ENCODE results near the gene NRP1.
"Not testable (repeated sequence)": the region's sequence is repeated elsewhere in the genome, so short reads cannot be mapped to it uniquely, and the experiment has no call there.

NRP1 gene

GRCh38 chr10:33323721-33324120 lies 10.7 kb downstream of the NRP1 start:
- DNase-seq (ENCODE audit: low read depth, low spot score), result no peak

DNA sequence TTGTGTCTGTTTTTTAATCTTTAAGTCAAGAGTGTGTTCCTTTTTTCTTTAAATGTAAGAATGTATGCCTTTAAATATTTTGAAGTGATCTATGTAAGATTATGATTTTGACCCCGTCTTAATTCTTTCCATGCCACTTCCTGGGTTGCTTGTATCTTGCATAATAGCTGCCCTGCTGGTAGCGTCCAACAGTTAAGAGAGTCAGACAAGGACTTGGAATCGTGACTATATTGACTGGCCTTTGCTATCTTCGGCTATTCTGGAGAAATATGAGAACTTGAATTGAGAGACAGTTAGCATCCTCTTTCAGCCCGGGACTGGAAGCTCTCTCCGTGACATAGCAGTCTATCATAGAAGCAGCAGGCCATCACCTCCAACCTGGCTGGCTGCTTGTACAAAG lies 13.0 kb downstream of the NRP1 start:
- DNase-seq (ENCODE audit: low read depth, low spot score), result no peak

DNA sequence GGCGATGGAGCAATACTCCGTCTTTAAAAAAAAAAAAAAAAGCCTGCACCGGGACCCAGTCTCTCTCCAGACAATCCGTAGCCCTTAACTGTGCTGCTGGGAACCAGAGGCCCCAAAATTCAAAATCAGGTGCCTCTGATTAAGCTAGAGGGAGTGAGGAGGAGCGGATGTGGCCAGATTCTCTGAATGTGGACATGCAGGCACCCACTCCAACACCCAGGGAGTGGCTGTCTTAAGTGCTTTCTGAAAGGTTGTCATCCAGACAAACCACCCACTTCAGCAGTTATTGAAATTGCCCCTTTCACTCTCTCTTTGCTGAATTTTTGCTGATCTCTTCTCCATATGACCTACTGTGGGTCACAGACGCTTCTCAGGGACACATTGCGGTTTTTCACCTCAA lies 14.2 kb downstream of the NRP1 start:
- no peak for DNase-seq (ENCODE audit: low read depth, low spot score)

GRCh38 chr10:33315891-33316290 lies 18.6 kb downstream of the NRP1 start:
- no peak for DNase-seq (ENCODE audit: low read depth, low spot score)

GRCh38 chr10:33314811-33315561 lies 19.5 kb downstream of the NRP1 start:
- no peak for DNase-seq (ENCODE audit: low read depth, low spot score)

- DNase-seq (ENCODE audit: low read depth, low spot score), result no peak
These were observed 22.8 kb downstream of the NRP1 start for GRCh38 chr10:33311640-33312039.

- DNase-seq (ENCODE audit: low read depth, low spot score), result no peak
These were observed 23.6 kb downstream of the NRP1 start for GRCh38 chr10:33310853-33311252.

- DNase-seq (ENCODE audit: low read depth, low spot score), result no peak
These were observed 25.1 kb downstream of the NRP1 start for GRCh38 chr10:33309406-33309805.

DNA sequence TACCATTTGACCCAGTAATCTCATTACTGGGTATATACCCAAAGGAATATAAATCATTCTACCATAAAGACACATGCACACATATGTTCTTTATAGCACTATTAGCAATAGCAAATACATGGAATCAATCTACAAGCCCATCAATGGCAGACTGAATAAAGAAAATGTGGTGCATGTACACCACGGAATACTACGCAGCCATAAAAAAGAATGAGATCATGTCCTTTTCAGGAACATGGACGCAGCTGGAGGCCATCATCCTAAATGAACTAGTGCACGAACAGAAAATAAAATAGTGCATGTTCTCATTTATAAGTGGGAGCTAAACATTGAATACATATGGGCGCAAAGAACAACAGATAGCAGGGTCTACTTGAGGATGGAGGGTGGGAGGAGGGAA lies 26.6 kb downstream of the NRP1 start:
- DNase-seq (ENCODE audit: low read depth, low spot score), result no peak

DNA sequence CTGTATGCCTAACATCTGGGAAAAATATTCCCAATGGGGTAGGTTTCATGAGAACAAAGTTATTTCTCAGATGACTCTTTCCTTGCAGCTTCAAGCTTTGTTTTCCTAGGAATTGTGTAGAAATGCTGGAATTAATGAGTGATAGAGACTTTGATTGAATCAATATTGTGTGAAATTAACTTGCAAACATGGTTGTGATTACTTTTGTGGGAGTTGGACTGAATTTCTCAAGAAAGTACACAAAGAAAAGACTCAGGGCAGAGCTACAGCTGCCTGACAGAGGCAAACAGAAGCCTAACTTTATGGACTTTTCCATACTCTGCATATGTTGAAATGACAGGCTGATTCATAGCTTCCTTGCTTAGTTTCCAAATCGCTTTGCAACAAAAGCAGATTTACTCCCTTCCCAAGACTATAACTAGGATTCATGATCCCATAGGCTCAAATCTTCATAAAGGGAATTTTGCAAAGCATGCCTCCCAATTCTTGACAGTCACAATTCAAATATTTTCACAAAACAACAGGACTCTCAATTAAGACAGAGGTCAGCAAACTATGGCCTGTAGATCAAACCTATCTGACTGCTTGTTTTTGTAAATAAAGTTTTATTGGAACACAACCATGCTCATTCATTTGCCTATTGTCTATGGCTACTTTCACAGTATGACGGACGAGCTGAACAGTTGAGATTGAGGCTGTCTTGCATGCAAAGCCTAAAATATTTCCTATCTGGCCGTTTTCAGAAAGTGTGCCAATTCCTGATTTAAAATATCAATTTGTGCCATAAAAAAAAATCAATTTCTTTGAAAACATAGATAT lies 27.6 kb downstream of the NRP1 start:
- no peak for DNase-seq (ENCODE audit: low read depth, low spot score)

DNA sequence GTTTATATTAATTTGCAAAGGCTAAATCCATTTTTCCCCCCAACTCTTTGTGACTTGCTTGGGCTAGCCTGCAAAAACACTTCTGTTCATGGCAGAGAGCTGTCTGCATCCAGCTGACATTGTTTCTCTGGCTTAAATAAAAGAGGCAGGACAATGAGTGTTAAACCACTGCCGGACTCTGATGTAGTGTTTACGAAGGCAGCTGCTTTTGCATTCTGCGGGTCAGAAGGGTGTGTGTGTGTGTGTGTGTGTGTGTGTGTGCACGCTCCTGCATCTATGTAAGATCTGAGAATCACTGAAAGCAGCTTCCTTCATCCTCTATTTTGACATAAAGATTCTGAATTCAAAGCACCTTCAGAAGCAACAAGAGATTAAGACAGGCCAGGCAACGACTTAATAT lies 28.3 kb downstream of the NRP1 start:
- no peak for DNase-seq (ENCODE audit: low read depth, low spot score)

- DNase-seq (ENCODE audit: low read depth, low spot score), result no peak
These were observed 29.8 kb downstream of the NRP1 start for GRCh38 chr10:33304423-33305225.

- no peak for DNase-seq (ENCODE audit: low read depth, low spot score)
These were observed 30.5 kb downstream of the NRP1 start for GRCh38 chr10:33303988-33304387.

- DNase-seq (ENCODE audit: low read depth, low spot score), result no peak
These were observed 32.1 kb downstream of the NRP1 start for GRCh38 chr10:33302208-33302829.

GRCh38 chr10:33301097-33301789 lies 33.2 kb downstream of the NRP1 start:
- no peak for DNase-seq (ENCODE audit: low read depth, low spot score)

DNA sequence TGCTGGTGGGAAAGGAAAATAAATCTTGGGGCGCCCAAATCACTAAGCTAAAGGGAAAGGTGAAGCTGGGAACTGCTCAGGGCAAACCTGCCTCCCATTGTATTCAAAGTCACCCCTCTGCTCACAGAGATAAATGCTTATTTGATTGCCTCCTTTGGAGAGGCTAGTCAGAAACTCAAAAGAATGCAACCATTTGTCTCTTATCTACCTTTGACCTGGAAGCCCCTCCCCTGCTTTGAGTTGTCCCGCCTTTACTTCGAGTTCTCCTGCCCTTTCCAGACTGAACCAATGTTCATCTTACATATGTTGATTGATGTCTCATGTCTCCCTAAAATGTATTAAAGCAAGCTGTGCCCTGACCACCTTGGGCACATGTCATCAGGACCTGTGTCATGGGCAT lies 33.9 kb downstream of the NRP1 start:
- not testable (repeated sequence) for DNase-seq (ENCODE audit: low read depth, low spot score)

GRCh38 chr10:33298893-33299292 lies 35.6 kb downstream of the NRP1 start:
- DNase-seq (ENCODE audit: low read depth, low spot score), result no peak

- DNase-seq (ENCODE audit: low read depth, low spot score), result no peak
These were observed 36.4 kb downstream of the NRP1 start for GRCh38 chr10:33298110-33298509.

DNA sequence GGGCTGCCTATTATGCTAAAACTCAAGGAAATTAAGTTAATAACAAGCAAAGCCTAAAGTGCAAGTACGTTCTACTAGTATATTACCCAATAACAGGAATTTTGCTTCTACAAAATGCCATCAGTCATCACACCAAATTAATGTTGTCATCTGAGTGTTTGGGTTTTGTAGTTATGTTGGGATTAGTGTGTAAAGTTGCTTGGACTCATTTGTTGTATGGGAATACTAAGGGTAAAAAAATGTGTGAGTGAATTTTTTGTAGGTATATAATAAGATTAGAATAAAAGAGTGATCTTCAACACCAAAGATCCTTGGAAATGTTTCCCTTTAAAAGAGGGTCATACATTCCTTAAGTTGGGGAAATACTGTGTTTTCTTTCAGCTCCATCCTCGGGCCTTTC lies 38.6 kb downstream of the NRP1 start:
- no peak for DNase-seq (ENCODE audit: low read depth, low spot score)

DNA sequence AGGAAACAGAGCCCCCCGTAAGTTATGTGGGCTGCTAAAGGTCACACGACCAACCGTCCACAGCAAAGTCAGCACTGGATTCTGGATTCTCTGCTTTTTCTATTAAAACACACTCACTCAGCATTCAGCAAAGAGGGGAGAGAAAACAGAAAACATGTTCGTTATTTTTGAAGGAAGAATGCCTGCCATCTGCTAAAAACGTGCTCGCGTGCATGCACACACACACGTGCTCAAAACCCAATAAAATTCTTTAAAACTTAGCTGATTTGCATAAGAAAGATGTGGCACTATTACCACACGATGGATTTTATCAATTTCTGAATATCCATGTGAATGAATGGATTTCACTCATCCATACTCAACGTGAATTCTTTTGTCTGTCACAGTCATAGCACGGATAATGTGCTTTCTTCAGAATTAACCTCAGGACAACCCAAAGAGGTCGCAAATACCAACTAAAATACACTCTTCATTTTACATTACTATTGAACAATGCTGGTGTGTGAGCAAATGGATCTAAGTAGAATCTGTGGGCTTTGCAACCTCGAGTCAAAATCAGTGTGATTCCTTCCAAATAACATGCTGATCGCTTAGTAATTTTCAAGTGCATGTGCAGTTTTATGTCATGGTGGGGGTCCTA lies 40.8 kb downstream of the NRP1 start:
- DNase-seq (ENCODE audit: low read depth, low spot score), result no peak

GRCh38 chr10:33293076-33293475 lies 41.4 kb downstream of the NRP1 start:
- no peak for DNase-seq (ENCODE audit: low read depth, low spot score)

Data from brain pericyte (primary cell).